ENCODE measurements around the gene CREBRF. TPM values are rescaled to one million over a fixed set of nuclear protein-coding genes. Genes with fewer than 3 reads are reported as not detected.

The CREBRF gene
- polyA plus RNA-seq, 3 donors, result 23.1 to 27.6 (median 23.6) TPM

DNA sequence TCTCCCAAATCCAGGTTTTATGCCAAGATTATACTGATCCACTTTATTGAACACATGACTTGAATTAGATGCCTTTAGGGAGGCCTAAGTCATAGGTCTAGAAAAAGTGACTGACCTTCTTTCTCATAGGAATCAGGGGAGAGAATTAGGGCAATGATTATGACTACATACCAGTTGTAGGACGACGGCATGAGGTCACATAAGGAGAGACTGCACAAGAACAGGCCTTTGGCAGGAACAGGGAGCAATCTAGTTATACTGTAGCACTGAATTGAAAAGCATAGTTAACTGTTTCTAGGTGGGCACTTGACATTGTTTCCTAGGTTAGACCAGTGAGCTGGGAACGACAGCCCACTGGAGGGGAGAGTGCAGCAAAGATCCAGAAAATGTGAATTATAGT, 22.7 kb downstream of the CREBRF start:
- H3K79me2 ChIP-seq (ENCODE audit: insufficient read depth, low read length), result peaks cover 34% of the 10 kb centered on the region
- intact Hi-C loops (cut with micrococcal nuclease), result no loop called here

DNA sequence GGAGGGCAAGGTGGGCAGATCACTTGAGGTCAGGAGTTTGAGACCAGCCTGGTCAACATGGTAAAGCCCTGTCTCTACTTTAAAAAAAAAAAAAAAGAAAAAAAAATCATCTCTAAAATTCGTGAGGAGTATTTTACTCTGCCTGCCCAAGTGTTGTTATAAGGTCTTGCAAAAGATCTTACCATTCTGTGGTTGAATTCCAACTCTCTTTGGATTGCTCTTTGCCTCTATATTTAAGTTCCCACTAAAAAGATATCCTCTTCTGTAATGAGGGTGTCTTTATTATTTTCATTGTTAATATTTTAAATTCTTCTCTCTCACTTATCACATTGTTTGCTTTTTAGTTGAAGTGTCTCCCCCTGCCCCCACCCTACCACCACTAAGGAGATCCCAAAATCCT, 33.4 kb downstream of the CREBRF start:
- H3K27me3 Mint-ChIP-seq (ENCODE audit: low read depth in 3 of 3), result no peaks in the 10 kb centered on the region
- intact Hi-C loops (cut with micrococcal nuclease), result no loop called here
- H3K4me1 ChIP-seq (ENCODE audit: control insufficient read depth in 1 of 2, insufficient read depth in 2 of 2, low read length in 2 of 2), result no peaks in the 10 kb centered on the region
- DNase-seq, result no peak
- no peaks in the 10 kb centered on the region for H3K27me3 ChIP-seq (ENCODE audit: control insufficient read depth in 2 of 2, insufficient read depth in 2 of 2, low read length in 2 of 2)
- no peaks in the 10 kb centered on the region for H3K9me3 ChIP-seq (replicated peaks in 1 of 2; ENCODE audit: control insufficient read depth in 1 of 2, insufficient read depth in 1 of 2, low read length in 2 of 2)
- no peak overlapping the region for H3K27ac Mint-ChIP-seq
- H3K9me3 Mint-ChIP-seq, result no peaks in the 10 kb centered on the region
- no peak overlapping the region for H3K9ac ChIP-seq (ENCODE audit: insufficient read depth, low read length, poor library complexity, severe bottlenecking)
- peaks cover 66% of the 10 kb centered on the region for H4K20me1 ChIP-seq (ENCODE audit: insufficient read depth, low read length)
- peaks cover 12% of the 10 kb centered on the region for H3K4me1 Mint-ChIP-seq
- H3K4me2 ChIP-seq (replicated peaks; ENCODE audit: extremely low read depth, low read length, poor library complexity, severe bottlenecking), result no peak overlapping the region
- no peaks in the 10 kb centered on the region for H3K79me2 ChIP-seq (ENCODE audit: insufficient read depth, low read length)
- WGBS (ENCODE audit: insufficient coverage), result no CpG with 5 or more reads among the region's 1 CpG
- H3K36me3 Mint-ChIP-seq, result peaks cover 54 to 77% of the 10 kb centered on the region in 2 donors
- H3K36me3 ChIP-seq (replicated peaks in 1 of 2; ENCODE audit: control insufficient read depth in 1 of 2, insufficient read depth in 2 of 2, low read length in 2 of 2), result peaks cover 55 to 75% of the 10 kb centered on the region in 2 donors
- no peak overlapping the region for H3K27ac ChIP-seq (ENCODE audit: low read depth in 1 of 2, low read length in 2 of 2)
- H2AFZ ChIP-seq (ENCODE audit: insufficient read depth, low read depth, low read length, poor library complexity, severe bottlenecking), result no peak overlapping the region
- H3K4me3 Mint-ChIP-seq, result no peak overlapping the region
- TF ChIP-seq, protein P1, sequence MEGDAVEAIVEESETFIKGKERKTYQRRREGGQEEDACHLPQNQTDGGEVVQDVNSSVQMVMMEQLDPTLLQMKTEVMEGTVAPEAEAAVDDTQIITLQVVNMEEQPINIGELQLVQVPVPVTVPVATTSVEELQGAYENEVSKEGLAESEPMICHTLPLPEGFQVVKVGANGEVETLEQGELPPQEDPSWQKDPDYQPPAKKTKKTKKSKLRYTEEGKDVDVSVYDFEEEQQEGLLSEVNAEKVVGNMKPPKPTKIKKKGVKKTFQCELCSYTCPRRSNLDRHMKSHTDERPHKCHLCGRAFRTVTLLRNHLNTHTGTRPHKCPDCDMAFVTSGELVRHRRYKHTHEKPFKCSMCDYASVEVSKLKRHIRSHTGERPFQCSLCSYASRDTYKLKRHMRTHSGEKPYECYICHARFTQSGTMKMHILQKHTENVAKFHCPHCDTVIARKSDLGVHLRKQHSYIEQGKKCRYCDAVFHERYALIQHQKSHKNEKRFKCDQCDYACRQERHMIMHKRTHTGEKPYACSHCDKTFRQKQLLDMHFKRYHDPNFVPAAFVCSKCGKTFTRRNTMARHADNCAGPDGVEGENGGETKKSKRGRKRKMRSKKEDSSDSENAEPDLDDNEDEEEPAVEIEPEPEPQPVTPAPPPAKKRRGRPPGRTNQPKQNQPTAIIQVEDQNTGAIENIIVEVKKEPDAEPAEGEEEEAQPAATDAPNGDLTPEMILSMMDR (IDR thresholded peaks at IDR 0.05), result no peak
- H3K4me3 ChIP-seq (replicated peaks in 1 of 3; ENCODE audit: low read depth in 2 of 3, low read length in 3 of 3), result no peak overlapping the region

More for the DNA sequence above, 22.7 kb downstream of the CREBRF start:
- Histone ChIP-seq H3K4me1 (ENCODE audit: control insufficient read depth in 1 of 2, insufficient read depth in 2 of 2, low read length in 2 of 2) (no peaks in the 10 kb centered on the region), H3K36me3 (replicated peaks in 1 of 2; ENCODE audit: control insufficient read depth in 1 of 2, insufficient read depth in 2 of 2, low read length in 2 of 2) (peaks cover 16 to 23% of the 10 kb centered on the region in 2 donors), H3K4me2 (replicated peaks; ENCODE audit: extremely low read depth, low read length, poor library complexity, severe bottlenecking) (no peak overlapping the region), H3K4me3 (replicated peaks in 1 of 3; ENCODE audit: low read depth in 2 of 3, low read length in 3 of 3) (no peak overlapping the region), H4K20me1 (ENCODE audit: insufficient read depth, low read length) (peaks cover 86% of the 10 kb centered on the region), H2AFZ (ENCODE audit: insufficient read depth, low read depth, low read length, poor library complexity, severe bottlenecking) (no peak overlapping the region), H3K27ac (ENCODE audit: low read depth in 1 of 2, low read length in 2 of 2) (no peak overlapping the region), H3K9me3 (replicated peaks in 1 of 2; ENCODE audit: control insufficient read depth in 1 of 2, insufficient read depth in 1 of 2, low read length in 2 of 2) (peaks cover 0 to 4% of the 10 kb centered on the region in 2 donors), H3K27me3 (ENCODE audit: control insufficient read depth in 2 of 2, insufficient read depth in 2 of 2, low read length in 2 of 2) (no peaks in the 10 kb centered on the region), H3K9ac (ENCODE audit: insufficient read depth, low read length, poor library complexity, severe bottlenecking) (no peak overlapping the region)
- no peaks in the 10 kb centered on the region for H3K27me3 Mint-ChIP-seq (ENCODE audit: low read depth in 3 of 3)
- H3K4me3 Mint-ChIP-seq, result no peak overlapping the region
- peaks cover 25 to 34% of the 10 kb centered on the region in 2 donors for H3K36me3 Mint-ChIP-seq
- H3K27ac Mint-ChIP-seq, result peak overlapping the region in 1 of 7 donors; percentile 25
- TF ChIP-seq, protein P1 (IDR thresholded peaks at IDR 0.05), result no peak
- no peak for DNase-seq
- peaks cover 0 to 3% (median 2%) of the 10 kb centered on the region in 7 donors for H3K9me3 Mint-ChIP-seq
- peaks cover 8% of the 10 kb centered on the region for H3K4me1 Mint-ChIP-seq
- 100% methylated on average over 2 of the region's 3 CpGs for WGBS (ENCODE audit: insufficient coverage)

All from CD14-positive monocyte (primary cell).